ENCODE results near the gene AMIGO3. TPM values are rescaled to one million over a fixed set of nuclear protein-coding genes. Genes with fewer than 3 reads are reported as not detected.

AMIGO3 gene
- total RNA-seq, result 1.5 TPM in 1 of 2 replicates, not detected in the other

GRCh38 chr3:49719214-49719884, at the start of gene AMIGO3:
Gene AMIGO3 (minus strand): TSS chr3:49719684. CDS start chr3:49719465, 219 bp downstream.

GRCh38 chr3:49723628-49724551, 4.4 kb upstream of the AMIGO3 start, which contains the start of gene GMPPB:
Gene GMPPB (minus strand): TSS chr3:49723951. CDS start chr3:49723726, 225 bp downstream.

GRCh38 chr3:49689046-49689907, 30.2 kb downstream of the AMIGO3 start, which contains the start of the genes MST1 and RNF123:
Gene MST1 (minus strand): TSS chr3:49689474. CDS start chr3:49688691, 783 bp downstream.
Gene RNF123 (plus strand): TSS chr3:49689557. CDS start chr3:49691166, 1,609 bp downstream.

GRCh38 chr3:49673715-49674496, 45.6 kb downstream of the AMIGO3 start, which contains the start of gene APEH:
Gene APEH (plus strand): TSS chr3:49674351. CDS start chr3:49674402, 51 bp downstream.

Other genes starting within 250 kb of the AMIGO3 start
- gene DAG1, start 249.4 kb downstream of the AMIGO3 start, total RNA-seq, result 94.7 and 100.0 TPM in 2 replicates
- gene BSN, start 165.2 kb downstream of the AMIGO3 start, total RNA-seq, result 0.07 and 0.10 TPM in 2 replicates
- gene APEH, start 45.3 kb downstream of the AMIGO3 start, total RNA-seq, result 70.9 and 74.4 TPM in 2 replicates
- 1.1 and 1.3 TPM in 2 replicates for gene MST1, start 30.2 kb downstream of the AMIGO3 start, total RNA-seq
- gene RNF123, start 30.1 kb downstream of the AMIGO3 start, total RNA-seq, result 20.1 and 21.2 TPM in 2 replicates
- gene GMPPB, start 4.3 kb upstream of the AMIGO3 start, total RNA-seq, result 63.4 and 65.8 TPM in 2 replicates
- gene IP6K1, start 66.9 kb upstream of the AMIGO3 start, total RNA-seq, result 35.8 and 36.9 TPM in 2 replicates
- not detected in 2 replicates for gene CDHR4, start 80.2 kb upstream of the AMIGO3 start, total RNA-seq
- gene INKA1, start 83.6 kb upstream of the AMIGO3 start, total RNA-seq, result 12.7 and 17.6 TPM in 2 replicates
- gene UBA7, start 94.3 kb upstream of the AMIGO3 start, total RNA-seq, result 36.6 and 46.2 TPM in 2 replicates
- 8.4 and 9.1 TPM in 2 replicates for gene TRAIP, start 136.9 kb upstream of the AMIGO3 start, total RNA-seq
- not detected in 2 replicates for gene CAMKV, start 150.2 kb upstream of the AMIGO3 start, total RNA-seq
- 0.79 and 1.7 TPM in 2 replicates for gene MST1R, start 184.2 kb upstream of the AMIGO3 start, total RNA-seq
- gene MON1A, start 210.1 kb upstream of the AMIGO3 start, total RNA-seq, result 23.2 and 27.2 TPM in 2 replicates
- 20.2 and 22.9 TPM in 2 replicates for gene RBM6, start 220.5 kb upstream of the AMIGO3 start, total RNA-seq